Measurements from ENCODE around the gene FLVCR2. TPM values are rescaled to one million over a fixed set of nuclear protein-coding genes. Genes with fewer than 3 reads are reported as not detected.

The FLVCR2 gene
- total RNA-seq, 1 experiment from 2014 or later = 6.6 TPM

- DNase-seq (ENCODE audit: low spot score) (no peak), ATAC-seq (no peak)
- ChIA-PET CTCF (interaction anchor here (1.1 to 1.7 kb wide), 2 partner anchors 34 to 42 kb away, joined by 6 to 7 read pairs; partner anchors contain the start of gene FLVCR2), POLR2A (no interaction called here)
- Mint-ChIP-seq H3K36me3 (no peaks in the 10 kb centered on the region), H3K9me3 (peaks cover 6% of the 10 kb centered on the region), H3K4me1 (no peaks in the 10 kb centered on the region), H3K4me3 (no peak overlapping the region), H3K27me3 (ENCODE audit: low read depth) (no peaks in the 10 kb centered on the region; the same call in 1 of the 2 replicates), H3K27ac (no peak overlapping the region)
- TF ChIP-seq FOXK1 (CRISPR knock-in tag; IDR thresholded peaks at IDR 0.05) (no peak), SP1 (CRISPR knock-in tag; conservative IDR thresholded peaks at IDR 0.05) (no peak)
Observed at GRCh38 chr14:75612157-75612556, 33.7 kb downstream of the FLVCR2 start.

DNA sequence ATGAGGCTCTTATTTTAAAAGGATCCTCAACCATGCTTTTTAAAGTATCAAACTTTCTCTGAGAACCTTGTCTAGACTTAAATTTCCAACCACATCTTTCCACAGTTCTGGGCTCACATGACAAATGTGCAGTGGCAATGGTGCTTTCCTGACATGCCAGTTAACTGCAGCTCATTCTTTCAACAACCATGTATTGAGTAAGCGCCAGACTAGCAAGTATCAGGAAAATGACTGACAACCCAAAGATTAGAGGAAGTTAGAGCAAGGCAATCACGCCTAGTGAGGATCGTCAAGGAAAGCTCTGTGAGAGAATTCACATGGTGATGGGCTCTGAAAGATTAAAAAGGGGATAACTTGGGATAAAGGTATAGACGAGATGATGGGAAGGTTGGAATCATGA is 35.8 kb downstream of the FLVCR2 start:
- Mint-ChIP-seq H3K9me3 (peaks cover 6% of the 10 kb centered on the region), H3K27ac (no peak overlapping the region), H3K27me3 (ENCODE audit: low read depth) (no peaks in the 10 kb centered on the region; the same call in 1 of the 2 replicates), H3K4me1 (no peaks in the 10 kb centered on the region), H3K36me3 (no peaks in the 10 kb centered on the region), H3K4me3 (no peak overlapping the region)
- DNase-seq (ENCODE audit: low spot score) (no peak), ATAC-seq (no peak)
- TF ChIP-seq FOXP4 (CRISPR knock-in tag; IDR thresholded peaks at IDR 0.05) (no peak), CREM (CRISPR knock-in tag; IDR thresholded peaks at IDR 0.05) (no peak), HMGA2 (CRISPR knock-in tag; IDR thresholded peaks at IDR 0.05) (no peak), ESRRA (CRISPR knock-in tag; IDR thresholded peaks at IDR 0.05; ENCODE audit: borderline replicate concordance) (no peak), USF2 (CRISPR knock-in tag; IDR thresholded peaks at IDR 0.05) (no peak), NFATC4 (CRISPR knock-in tag; IDR thresholded peaks at IDR 0.05) (no peak), MYBL2 (CRISPR knock-in tag; IDR thresholded peaks at IDR 0.05) (no peak), ZMAT4 (CRISPR knock-in tag; IDR thresholded peaks at IDR 0.05) (no peak), FOXJ3 (CRISPR knock-in tag; IDR thresholded peaks at IDR 0.05; ENCODE audit: borderline replicate concordance) (no peak), ZNF671 (CRISPR knock-in tag; IDR thresholded peaks at IDR 0.05) (no peak), ZNF232 (CRISPR knock-in tag; IDR thresholded peaks at IDR 0.05) (no peak), MAX (CRISPR knock-in tag; IDR thresholded peaks at IDR 0.05) (no peak), ATF1 (CRISPR knock-in tag; IDR thresholded peaks at IDR 0.05) (no peak), MXD4 (CRISPR knock-in tag; IDR thresholded peaks at IDR 0.05; ENCODE audit: borderline replicate concordance) (no peak), TCF7 (CRISPR knock-in tag; IDR thresholded peaks at IDR 0.05; ENCODE audit: low read depth) (no peak), ZNF416 (CRISPR knock-in tag; IDR thresholded peaks at IDR 0.05) (no peak)
- TF ChIP-seq, protein P1, sequence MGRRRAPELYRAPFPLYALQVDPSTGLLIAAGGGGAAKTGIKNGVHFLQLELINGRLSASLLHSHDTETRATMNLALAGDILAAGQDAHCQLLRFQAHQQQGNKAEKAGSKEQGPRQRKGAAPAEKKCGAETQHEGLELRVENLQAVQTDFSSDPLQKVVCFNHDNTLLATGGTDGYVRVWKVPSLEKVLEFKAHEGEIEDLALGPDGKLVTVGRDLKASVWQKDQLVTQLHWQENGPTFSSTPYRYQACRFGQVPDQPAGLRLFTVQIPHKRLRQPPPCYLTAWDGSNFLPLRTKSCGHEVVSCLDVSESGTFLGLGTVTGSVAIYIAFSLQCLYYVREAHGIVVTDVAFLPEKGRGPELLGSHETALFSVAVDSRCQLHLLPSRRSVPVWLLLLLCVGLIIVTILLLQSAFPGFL (CRISPR knock-in tag; IDR thresholded peaks at IDR 0.05; ENCODE audit: borderline replicate concordance) = no peak
- POLR2A ChIA-PET = no interaction called here
- CTCF ChIA-PET = no interaction called here

- Mint-ChIP-seq H3K4me3 (no peak overlapping the region), H3K27ac (no peak overlapping the region), H3K36me3 (no peaks in the 10 kb centered on the region), H3K4me1 (no peaks in the 10 kb centered on the region), H3K27me3 (ENCODE audit: low read depth) (no peaks in the 10 kb centered on the region; the same call in 1 of the 2 replicates), H3K9me3 (peaks cover 6% of the 10 kb centered on the region)
- POLR2A ChIA-PET = no interaction called here
- ATAC-seq = no peak
- CTCF ChIA-PET = no interaction called here
- no peak for DNase-seq (ENCODE audit: low spot score)
- TF ChIP-seq ETV6 (CRISPR knock-in tag; IDR thresholded peaks at IDR 0.05) = no peak
- no peak for TF ChIP-seq TCF7 (CRISPR knock-in tag; IDR thresholded peaks at IDR 0.05; ENCODE audit: low read depth)
- TF ChIP-seq SOX15 (CRISPR knock-in tag; IDR thresholded peaks at IDR 0.05) = no peak
- no peak for TF ChIP-seq KAT7 (CRISPR knock-in tag; IDR thresholded peaks at IDR 0.05; ENCODE audit: borderline replicate concordance)
- TF ChIP-seq EMX1 (CRISPR knock-in tag; IDR thresholded peaks at IDR 0.05) = no peak
- no peak for TF ChIP-seq PRRX2 (CRISPR knock-in tag; IDR thresholded peaks at IDR 0.05)
- TF ChIP-seq NR1H2 (CRISPR knock-in tag; IDR thresholded peaks at IDR 0.05) = no peak
- no peak for TF ChIP-seq ZNF232 (CRISPR knock-in tag; IDR thresholded peaks at IDR 0.05)
- TF ChIP-seq, protein P2, sequence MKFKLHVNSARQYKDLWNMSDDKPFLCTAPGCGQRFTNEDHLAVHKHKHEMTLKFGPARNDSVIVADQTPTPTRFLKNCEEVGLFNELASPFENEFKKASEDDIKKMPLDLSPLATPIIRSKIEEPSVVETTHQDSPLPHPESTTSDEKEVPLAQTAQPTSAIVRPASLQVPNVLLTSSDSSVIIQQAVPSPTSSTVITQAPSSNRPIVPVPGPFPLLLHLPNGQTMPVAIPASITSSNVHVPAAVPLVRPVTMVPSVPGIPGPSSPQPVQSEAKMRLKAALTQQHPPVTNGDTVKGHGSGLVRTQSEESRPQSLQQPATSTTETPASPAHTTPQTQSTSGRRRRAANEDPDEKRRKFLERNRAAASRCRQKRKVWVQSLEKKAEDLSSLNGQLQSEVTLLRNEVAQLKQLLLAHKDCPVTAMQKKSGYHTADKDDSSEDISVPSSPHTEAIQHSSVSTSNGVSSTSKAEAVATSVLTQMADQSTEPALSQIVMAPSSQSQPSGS (CRISPR knock-in tag; IDR thresholded peaks at IDR 0.05; ENCODE audit: borderline replicate concordance, low read depth) = no peak
- TF ChIP-seq, protein P3, sequence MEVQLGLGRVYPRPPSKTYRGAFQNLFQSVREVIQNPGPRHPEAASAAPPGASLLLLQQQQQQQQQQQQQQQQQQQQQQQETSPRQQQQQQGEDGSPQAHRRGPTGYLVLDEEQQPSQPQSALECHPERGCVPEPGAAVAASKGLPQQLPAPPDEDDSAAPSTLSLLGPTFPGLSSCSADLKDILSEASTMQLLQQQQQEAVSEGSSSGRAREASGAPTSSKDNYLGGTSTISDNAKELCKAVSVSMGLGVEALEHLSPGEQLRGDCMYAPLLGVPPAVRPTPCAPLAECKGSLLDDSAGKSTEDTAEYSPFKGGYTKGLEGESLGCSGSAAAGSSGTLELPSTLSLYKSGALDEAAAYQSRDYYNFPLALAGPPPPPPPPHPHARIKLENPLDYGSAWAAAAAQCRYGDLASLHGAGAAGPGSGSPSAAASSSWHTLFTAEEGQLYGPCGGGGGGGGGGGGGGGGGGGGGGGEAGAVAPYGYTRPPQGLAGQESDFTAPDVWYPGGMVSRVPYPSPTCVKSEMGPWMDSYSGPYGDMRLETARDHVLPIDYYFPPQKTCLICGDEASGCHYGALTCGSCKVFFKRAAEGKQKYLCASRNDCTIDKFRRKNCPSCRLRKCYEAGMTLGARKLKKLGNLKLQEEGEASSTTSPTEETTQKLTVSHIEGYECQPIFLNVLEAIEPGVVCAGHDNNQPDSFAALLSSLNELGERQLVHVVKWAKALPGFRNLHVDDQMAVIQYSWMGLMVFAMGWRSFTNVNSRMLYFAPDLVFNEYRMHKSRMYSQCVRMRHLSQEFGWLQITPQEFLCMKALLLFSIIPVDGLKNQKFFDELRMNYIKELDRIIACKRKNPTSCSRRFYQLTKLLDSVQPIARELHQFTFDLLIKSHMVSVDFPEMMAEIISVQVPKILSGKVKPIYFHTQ (CRISPR knock-in tag; IDR thresholded peaks at IDR 0.05) = no peak
Observed at GRCh38 chr14:75615200-75615599, 36.8 kb downstream of the FLVCR2 start.
